HG02973 (cell line): ENCODE measurements around the gene LARP4B.

Source experiments
- ATAC-seq: cut with Tn5 transposase; IDR thresholded peaks from one replicate; pipeline ENCODE4 v1.9.1; 2021; ENCODE audit warnings: moderate library complexity; ENCODE audit not compliant: unreplicated experiment

Gene LARP4B

DNA sequence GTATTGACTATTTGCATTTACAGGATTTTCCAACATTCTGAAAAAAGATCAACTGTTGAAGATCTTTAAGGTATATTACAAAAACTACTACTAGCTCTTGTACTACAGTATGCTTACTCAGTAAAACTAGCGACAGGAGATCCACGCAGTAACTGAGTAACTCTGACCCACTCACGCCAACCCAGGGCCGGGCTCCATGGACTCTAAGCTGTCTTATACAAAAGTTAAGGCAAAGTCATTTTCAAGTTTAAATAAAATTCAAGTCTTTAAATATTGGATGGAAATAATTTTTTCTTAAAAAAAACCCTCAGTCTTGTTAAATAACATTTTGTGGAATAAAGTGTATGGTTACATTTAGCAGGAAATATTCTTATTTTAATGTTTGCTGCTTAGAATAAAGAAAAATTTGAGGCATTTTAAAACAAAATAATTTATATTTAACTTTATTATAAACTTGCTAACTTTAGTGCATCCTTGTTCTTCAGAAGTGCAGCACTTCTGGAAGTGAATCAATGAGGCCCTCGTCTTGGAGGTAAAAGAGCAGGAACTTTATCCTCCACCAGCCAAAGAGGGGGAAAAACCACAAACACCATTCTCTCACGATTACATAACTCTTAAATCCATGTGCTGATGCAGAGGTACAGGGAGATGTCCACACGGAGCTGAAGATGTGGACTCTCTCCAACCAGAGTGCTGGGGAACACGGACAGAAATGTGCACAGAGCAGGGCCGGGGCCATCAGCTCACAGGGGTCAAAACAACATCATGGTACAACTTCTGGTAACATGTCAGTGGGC is 119.9 kb downstream of the LARP4B start:
- ATAC-seq = no peak

DNA sequence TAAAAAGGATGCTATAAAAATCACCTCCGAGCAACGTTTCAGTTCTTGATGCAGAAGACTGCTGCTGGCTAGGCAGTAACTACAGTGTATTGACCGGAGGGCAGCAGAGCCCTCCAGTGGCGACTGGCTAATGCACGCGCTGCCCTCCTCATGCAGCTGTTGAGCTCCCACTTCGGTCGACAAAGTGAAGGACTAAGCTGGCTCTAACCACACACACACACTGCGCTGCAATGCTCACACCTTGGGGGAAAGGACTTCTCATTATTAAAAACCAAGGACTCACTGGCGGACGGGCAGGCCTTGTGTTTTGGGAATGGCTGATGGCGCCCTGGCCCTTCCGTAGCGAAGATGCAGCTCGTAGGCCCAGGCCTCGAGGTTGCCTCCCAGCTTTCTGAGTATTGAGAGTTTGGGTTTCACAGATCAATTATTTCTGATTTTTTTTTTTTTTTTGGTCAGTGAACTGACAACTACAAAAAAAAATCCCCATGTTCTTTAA is 121.1 kb downstream of the LARP4B start:
- ATAC-seq = no peak

DNA sequence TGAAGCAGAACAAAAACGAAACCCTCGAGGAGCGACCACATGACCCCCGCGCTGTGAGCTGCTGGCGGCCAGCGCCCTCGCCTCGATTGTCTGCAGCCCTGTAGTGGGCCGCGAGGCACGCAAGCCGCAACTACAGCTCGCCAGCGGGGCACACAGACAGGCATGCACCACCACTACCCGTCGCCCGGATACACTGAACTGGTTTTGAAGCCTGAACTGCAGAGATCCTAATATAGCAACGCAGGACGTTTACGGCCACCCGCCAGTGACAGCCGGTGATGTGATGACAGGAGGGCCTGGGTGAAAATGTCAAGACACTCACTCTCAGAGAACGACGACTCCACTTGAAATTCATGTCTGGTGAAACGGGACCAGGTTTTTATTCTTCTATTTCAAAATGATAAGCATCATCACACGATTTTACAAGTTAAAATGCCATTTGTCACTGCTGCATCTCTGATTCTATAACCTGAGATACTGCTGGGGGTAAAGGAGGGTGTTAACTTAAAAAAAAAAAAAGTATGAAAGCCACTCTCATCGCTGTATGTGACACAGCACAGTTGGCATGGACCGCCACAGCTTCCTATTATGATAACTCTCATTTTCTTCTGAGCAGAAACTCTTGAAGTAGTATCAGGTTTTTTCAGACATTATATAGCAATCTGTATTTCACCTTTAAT is 121.7 kb downstream of the LARP4B start:
- no peak for ATAC-seq

DNA sequence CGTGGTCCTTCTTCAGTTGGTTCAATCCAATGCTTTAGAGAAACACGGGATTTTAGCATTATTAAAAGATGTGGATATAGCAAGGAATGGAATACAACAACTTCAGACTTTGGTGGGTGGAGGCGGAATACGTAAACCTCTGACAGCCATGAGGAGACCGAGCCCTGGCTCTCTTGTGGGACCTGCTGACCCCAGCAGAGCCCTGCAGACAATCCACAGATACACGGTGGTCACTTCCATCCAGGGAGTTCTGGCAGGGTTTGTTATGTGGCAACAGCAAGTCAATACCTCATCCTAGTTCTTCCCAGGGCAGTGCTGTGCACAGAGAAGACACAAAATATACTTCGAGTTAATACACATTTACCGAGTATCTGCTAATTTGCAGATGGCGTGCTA is 123.5 kb downstream of the LARP4B start:
- ATAC-seq = no peak

DNA sequence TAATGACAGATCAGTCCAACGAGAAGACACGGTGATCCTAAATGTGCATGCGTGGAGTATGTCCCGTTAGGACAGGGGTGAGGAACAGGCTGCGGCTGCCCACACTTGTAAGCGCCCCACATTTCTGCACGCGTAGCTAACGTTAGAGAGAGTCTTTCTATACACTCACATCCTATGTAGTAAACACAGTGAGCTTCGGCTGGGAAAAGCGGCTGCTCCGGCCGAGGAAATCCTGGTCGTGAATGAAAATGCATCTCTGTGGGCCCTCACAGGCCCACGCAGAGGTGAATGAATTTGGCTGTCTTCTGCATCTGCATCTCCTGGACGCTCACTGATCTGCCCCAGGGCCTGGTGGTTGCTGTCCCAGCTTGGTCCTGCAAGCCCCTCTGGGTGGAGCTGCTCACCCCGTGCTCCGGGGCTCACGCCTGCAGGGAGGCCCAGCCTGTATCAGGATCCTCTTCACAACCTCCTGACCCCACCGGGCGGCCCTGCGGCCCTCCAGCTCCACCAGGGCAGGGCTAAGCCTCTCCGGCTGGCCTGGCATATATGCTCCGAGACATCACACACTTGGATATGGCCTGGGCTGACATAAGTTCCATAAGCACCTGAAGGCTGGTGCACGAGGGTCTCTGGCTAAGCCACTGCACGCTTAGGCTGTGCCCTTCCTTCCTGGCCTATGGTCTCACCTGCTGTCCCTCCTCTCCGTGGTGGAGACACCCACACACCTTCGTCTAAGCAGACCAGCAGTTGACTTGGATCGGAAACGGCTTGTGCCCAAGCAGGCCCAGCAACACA is 124.1 kb downstream of the LARP4B start:
- ATAC-seq = no peak

DNA sequence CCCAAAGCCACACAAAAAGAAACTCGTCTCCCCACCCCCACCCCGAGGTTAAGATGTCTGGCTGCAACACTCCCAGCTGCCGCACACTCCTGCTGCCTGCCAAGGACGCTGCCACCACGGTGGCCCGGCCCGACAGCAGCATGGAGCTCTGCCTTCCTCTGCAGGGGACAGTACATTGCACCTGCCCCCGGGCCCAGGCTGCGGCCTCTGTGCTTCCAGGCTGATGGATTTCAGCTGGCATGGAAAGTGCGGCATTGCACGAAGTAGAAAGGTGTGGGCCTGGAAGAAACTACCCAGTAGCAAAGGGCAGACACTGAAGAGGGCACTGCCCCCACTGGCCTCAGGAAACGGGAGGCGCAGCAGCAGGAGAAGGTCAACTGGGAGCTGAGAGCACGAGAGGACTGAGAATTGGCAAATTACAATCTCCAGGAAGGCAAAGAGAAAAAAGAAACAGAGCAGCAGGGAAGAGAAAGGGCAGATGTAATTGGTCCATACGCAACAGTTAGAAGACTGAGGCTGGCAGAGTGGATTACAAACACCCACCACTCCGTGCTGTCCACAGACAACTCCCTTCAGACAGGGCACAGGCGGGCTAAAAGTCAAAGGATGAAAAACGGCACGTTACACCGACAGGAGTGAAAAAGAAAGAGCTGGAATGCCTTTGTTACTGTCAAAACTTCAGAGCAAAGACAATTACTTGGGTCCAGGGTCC is 124.9 kb downstream of the LARP4B start:
- no peak for ATAC-seq

DNA sequence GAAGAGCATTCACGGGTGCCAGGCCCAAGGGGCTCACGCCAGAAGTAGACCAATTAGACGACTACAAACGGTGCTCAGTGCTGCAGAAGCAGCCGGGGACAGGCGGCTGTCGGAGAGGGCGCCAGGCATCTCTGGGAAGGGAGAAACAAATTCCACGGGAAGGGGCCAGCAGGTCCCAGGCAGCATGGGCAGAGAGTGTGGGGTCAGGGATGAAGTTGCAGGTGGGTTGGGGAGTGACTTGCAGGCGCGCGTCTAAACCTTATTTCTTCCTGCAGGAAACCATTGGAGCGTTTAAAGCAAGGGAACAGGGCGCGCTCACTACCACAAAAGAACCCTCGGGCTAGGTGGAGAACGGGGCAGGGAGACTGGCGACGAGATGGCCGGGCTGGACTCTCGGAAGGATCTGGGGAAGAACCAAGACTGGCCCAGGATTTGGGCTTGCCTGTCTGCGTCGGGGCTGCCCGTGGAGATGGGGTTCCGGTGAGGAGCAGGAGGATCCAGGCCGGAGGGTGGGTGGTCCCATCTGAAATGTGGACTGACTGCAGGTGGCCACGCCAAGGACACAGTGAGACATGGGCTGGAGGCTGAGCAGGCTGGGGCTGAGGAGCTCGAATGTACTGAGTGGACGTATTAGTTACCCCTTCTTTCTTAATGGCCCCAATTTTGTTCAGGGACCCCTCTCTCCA is 125.7 kb downstream of the LARP4B start:
- no peak for ATAC-seq

DNA sequence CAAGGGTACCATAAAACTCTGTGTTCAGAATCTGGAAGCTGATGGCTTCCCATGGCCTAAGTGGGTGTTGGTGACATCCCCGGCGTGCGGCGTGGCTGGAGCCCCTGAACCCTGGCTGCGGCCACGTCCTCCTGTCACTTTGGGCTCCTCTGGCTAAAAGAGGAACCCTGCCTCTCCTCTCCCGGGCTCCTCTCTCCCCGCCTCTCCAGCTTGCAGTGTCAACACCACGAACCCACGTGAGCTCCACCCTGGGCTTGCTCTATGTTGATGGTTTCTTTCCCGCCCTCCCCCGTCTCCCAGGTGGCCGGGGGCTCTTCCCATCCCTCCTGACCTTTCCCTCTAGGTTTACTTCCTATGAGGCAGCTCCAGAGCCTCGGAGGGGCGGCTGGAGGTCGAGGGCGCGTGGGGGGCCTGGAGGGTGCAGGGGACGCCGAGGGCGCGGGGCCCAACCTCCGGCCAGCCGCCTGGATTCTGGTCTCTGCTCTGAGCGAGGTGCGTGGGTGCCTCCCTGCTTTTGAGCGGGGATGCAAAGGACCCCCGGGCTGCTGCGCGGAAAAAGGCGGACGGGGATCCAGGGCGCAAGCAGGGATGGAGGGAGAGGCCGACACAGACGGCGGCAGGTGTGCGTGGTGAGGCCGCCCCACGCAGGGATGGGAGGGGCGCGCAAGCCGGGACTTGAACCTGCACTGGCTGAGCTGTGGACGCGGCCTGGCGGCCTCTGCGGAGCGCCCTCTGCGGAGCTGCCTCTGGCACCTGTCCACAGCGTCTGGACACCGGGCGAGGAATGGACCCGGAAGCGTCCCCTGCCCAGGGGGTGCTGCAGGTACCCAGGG is 126.5 kb downstream of the LARP4B start:
- no peak for ATAC-seq

DNA sequence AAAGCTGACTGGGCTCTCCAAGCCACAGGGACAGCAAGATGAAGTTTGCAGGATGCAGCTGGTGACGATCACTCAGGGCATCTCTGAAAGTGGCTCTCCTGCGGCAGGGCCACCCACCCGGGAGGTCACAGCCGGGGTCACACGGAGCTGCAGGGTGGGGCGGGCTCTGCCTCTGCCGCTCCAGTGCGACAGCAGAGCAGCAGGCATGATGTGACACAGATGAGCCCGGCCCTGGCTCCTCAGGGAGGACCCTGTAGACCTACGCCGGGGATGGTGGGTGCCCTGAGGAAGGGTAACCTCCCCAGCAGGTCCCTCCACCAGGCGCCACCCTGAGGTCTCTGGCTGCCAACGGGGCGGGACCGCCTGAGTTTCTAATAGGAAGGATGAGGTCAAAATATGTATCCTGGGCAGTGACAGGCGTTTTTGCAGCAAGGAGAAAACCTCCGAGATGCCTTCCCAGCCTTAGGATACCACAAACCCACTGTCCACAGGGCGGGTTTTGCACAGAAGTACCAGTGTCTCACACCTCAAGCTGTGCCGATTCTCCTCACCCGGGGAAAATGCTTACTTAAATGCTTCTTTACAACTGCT is 127.2 kb downstream of the LARP4B start:
- ATAC-seq = no peak

DNA sequence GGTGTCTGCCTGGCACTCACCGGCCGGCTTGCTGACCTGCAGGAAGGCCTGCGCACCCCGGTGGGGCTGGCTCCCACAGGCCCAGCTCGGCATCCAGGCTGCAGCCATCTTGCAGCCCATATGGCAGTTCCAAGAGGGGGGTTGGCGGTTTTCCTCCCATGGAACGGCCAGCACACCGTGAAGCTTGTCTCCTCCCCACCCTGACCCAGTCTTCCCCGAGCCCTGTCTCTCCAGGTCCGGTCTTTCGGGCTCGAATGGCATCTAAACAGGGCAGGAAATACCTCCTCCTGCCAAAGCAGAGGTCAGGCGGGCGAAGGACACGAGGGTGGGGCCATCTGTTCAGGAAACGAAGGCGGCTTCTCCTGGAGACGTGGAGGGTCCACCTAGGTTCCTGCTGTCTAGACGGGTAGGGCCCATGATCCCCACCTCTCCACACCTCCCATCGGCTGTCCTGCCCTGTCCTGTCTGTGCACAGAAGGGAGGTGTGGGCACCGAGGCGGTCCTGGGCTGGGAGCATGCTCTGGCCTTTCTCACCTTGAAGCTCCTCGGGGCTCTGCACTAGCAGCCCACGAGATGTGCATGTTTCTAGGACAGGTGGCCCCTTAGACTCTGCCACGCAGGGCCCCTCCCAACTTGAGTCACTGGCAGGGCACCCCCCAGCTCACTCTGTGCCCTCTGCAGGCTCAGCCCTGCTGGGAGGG is 128.3 kb downstream of the LARP4B start:
- ATAC-seq = no peak

DNA sequence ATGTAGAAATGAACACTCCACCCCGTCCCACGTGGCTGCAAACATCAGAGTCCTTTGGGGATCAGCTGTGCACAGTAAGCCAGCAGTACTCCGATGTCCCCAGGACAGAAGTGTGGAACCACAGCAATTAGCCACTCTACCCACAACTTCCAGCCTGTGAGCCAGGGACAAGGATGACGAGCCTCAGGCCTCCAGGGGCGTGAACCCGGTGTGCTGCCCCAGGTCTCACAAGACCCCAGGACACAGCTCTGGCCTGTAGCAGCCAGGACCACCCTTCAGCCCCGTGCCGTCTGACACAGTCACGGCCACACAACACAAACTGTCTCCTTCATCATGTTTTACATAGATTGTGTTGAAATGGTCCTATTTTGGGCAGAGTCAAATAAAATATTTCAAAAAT is 129.0 kb downstream of the LARP4B start:
- ATAC-seq = no peak

DNA sequence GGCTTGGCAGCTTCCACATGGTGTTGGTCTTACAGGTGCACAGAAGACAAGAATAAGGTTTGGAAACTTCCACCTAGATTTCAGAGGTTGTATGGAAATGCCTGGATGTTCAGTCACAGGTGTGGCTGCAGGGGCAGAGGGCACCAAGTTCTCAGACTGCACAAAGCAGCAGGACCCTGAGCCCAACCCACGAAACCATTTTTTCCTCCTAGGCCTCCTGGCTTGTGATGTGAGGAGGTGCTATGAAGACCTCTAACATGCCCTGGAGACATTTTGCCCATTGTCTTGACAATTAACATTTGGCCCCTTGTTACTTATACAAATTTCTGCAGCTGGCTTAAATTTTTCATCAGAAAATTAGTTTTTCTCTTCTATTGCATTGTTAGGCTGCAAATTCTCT is 134.3 kb downstream of the LARP4B start:
- no peak for ATAC-seq

DNA sequence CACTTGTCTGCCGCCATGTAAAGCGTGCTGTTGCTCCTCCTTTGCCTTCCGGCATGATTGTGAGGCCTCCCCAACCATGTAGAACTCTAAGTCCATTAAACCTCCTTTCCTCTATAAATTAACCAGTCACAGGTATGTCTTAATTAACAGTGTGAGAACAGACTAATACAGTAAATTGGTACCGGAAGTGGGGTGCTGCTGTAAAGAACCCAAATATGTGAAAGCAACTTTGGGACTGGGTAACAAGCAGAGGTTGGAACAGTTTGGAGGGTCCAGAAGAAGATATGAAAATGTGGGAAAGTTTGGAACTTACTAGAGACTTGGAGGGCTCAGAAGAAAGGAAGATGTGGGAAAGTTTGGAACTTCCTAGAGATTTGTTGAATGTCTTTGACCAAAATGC is 135.3 kb downstream of the LARP4B start:
- no peak for ATAC-seq

DNA sequence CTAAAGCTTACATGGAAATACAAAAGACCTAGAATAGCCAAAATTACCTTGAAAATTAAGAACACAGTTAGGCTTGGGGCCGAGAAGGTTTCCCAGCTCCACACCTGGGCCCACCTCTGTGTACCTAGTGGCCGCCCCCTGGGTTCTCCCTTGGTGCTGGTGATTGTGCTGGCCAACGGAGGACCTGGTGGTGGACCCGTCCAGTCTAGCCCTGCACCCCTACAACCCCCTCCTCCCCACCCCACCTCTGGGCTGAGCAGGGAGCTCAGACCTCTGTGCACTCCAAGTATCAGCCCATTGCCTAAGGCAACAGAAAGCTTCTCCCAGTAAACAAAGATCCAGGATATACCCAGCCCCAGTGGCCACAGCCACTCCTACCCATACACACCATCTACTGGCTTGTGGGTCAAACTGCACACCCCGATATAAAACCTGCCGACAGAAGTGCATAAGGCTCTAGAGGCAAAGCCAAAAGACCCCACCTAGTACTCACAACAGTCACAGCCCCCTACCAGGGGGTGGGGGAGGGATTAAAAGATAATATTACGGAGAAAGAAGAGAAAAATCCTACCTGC is 137.0 kb downstream of the LARP4B start:
- no peak for ATAC-seq

DNA sequence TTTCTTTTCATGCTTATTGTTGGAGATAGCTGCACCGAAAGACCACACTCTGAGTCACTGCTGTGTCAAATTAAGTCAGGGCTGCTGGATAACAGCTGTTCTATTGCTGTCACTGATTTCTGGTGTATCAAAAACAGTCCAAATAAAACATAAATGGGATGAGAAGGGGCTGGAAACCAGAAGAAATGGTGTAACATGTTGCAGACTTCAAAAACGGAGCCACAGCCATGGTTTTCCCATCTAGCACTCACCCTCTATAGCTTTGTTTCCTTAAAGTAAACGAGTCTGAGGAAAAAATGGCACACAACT is 138.8 kb downstream of the LARP4B start:
- no peak for ATAC-seq

DNA sequence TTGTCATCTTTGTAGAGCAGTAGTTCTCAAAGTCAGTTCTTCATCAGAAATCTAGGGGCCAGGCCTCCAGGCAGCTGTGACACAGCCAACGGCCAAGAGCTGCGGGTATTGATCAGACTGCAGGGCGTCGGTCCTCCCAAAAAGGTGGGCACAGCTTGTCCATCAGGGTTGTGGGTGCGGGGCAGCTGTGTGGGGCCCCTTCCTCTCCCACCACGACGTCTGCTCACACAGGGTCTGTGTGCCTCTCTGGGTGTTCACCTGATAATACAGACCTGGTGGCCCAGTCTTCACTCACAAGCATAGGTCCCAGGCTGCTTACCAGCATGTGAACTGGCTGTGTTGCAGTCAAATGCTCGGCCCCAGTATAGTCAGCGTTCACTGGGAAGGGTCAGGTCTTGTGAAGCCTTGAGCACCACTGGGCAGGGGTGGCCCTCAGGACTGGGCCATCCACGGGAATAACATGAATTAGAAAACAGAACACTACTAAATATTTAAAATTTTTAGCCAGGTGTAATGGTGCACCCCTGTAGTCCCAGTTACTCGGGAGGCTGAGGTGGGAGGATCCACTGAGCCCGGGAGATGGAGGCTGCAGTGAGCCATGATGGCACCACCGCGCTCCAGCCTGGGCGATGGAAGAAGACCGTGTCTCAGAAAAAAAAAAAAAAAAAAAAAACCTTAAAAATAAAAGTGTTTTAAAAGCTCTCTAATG is 139.3 kb downstream of the LARP4B start:
- ATAC-seq = no peak

DNA sequence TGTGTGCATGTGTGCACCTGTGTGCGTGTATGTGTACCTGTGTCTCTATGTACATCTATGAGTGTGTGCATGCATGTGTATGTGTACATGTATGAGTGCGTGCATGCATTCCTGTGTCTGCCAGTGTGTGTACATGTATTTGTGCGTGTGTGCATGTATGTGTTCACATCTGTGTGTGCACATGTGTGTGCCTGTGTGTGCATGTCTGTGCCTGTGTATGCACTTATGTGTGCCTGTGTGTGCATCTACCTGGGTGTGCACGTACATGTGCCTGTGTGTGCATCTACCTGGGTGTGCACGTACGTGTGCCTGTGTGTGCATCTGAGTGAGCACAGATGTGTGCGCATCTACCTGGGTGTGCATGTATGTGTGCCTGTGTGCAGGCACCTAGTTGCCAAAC is 139.9 kb downstream of the LARP4B start:
- ATAC-seq = no peak
